GM15510 (cell line): ENCODE data around the gene DPP7.

ENCODE experiments used
- POLR2A ChIP-seq: IDR thresholded peaks from 3 replicates; pipeline ENCODE4 v1.6.1; 2011; ENCODE audit warnings: borderline replicate concordance; ENCODE audit not compliant: insufficient read length; ENCODE audit errors: extremely low read depth

The DPP7 gene

GRCh38 chr9:137108608-137109249 lies 5.8 kb downstream of the DPP7 start:
- TF ChIP-seq POLR2A = no peak

DNA sequence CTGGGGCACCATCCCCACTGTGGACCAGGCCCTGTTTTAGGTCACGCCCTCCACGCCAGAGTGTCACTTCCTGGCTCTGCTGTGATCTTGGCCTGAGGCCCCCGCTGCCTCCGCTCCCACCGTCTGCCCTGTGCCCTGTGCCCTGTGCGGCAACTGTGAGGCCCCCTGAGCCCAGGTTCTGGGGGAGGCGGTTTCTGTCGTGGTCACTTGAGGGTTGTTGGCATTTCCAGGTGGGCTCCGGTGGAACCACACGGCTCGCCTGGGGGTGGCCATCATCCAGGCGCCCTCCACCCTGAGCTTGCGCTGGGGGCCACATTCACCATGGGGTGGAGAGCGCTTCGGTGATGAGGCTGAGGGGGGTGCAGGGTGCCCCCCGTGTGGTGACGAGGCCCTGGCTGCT lies 6.6 kb downstream of the DPP7 start:
- no peak for TF ChIP-seq POLR2A

DNA sequence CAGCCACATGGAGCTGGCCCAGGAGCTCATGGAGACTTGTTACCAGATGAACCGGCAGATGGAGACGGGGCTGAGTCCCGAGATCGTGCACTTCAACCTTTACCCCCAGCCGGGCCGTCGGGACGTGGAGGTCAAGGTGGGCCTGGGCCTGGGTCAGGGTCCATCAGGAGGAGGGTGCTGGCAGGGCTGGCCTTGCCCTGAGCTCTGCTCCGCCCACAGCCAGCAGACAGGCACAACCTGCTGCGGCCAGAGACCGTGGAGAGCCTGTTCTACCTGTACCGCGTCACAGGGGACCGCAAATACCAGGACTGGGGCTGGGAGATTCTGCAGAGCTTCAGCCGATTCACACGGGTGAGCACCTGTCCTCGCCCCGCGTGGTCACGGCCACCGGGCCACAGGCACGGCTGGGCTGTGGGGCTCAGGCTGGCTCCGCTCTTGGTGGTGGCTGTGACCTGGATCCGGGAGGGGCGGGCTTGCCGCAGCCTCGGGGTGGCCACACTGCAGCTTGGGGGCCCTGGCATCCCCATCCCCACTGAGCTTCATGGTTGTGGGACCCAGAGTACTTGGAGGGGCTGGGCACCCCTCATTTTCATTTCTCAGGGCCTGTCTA lies 7.1 kb downstream of the DPP7 start:
- no peak for TF ChIP-seq POLR2A

DNA sequence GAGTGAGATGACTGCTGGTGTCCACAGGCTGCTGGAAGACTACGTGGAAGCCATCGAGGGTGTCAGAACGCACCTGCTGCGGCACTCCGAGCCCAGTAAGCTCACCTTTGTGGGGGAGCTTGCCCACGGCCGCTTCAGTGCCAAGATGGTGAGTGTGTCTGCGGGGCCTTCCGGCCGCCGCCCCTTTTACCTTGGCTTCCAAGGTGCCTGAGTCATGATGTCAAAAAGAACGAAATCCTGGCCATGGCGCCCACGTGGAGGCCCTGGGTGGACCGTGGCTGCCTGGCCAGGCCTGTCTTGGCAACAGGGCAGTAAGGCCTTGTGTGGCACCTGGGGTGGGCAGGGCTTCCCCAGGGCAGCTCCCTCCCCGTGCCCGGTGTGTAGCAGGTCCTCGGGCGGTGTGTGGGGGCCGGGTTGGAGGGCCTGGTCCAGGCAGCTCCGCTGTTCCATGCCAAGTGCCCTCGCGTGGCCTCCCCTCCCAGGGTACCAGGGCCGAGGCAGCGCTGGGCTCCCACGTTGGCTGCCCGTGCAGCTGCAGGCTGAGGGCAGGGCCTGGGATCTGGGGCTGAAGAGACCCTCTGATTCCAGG lies 7.8 kb downstream of the DPP7 start:
- TF ChIP-seq POLR2A = no peak

DNA sequence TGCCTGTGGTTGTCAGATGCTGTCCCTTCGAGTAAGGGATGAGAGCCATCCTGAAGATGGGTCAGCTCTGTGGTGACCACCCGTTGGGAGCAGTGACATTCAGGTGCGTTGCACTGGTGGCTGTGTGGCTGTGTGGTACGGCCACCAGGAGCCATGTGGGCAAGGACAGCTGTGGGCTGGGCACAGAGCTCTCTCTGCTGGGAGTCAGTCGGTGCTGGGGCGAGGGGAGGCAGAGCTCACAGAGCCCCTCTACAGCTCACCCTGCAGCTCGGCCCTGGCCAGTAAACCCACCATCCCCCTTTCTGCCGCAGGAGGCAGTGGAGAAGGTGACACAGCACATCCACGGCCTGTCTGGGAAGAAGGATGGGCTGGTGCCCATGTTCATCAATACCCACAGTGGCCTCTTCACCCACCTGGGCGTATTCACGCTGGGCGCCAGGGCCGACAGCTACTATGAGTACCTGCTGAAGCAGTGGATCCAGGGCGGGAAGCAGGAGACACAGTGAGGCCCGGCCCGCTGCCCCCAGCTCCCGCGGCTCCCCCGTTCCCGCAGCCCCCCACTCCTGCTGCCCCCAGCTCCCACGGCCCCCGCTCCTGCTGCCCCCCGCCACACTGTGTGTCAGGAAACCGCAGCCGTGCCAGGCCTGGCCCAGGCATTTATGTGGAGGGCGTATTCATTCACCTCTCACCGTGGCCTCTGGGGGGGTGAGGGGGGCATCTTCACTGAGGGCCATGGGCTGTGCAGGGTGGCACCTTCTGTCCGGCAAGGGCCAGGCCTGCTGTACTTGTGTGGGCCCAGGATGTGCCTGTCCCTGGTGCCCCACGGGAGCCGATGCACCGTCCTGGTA lies 8.5 kb downstream of the DPP7 start:
- TF ChIP-seq POLR2A = no peak

- no peak for TF ChIP-seq POLR2A
These were observed 11.1 kb downstream of the DPP7 start for GRCh38 chr9:137103206-137103999.

DNA sequence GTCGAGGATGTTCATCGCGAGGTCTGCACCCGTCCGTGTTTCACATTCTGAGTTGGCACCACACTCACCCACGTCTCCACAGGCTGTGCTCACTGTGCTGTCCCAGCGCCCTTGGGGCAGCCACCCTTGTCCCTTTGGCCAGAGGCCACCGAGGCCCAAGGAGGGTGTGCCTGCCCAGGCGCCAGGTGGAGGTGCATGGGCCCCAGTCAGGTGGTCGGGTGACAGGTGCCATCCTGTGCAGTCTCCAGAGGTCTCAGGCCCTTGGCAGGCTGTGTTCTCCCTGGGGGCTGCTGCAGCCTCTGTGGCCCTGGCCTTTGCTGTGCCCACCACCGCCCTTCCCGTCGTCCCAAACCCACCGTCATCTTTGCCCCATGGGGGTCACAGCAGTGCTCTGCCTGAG lies 15.3 kb downstream of the DPP7 start:
- TF ChIP-seq POLR2A = no peak

- TF ChIP-seq POLR2A = no peak
These were observed 16.6 kb downstream of the DPP7 start for GRCh38 chr9:137097761-137098462.

GRCh38 chr9:137096785-137097546 lies 17.6 kb downstream of the DPP7 start:
- no peak for TF ChIP-seq POLR2A

DNA sequence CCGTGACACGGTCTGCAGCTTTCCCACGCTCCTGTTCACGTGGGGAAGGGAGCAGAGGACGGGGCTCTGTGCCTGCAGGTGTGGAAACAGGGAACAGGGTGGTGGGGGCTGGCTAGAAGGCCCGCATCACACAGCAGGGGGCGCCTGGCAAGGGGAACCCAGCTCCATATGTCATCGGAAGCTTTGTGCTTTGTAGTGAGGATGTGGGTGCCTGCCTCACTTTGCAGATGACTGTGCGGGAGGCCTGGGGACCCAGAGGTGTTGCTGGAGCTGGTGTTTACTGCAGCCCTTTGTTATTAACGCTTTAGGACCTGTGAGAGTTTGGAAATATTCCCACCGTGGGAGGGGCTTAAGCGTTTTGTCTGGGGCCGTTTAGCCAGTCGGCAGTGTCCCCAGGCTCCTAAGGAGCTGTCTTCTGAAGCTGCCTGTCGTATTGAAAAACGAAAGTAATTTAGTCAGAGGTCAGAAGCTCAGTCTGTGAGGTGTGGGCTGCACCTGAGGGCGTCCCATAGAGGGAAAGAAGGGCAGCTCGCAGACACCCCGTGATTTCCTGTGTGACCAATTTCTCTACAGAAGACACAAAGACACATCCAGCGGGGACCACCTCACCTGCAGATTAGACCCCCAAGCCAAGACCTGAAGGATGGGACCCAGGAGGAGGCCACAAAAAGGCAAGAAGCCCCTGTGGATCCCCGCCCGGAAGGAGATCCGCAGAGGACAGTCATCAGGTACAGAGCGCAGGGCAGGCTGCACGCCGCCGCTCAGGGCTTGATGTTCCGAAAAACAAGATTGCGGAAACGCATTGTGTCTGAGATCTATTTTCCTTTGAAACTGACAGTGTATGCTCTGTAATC lies 18.6 kb downstream of the DPP7 start:
- TF ChIP-seq POLR2A = peak; percentile 17

- TF ChIP-seq POLR2A = no peak
These were observed 25.1 kb downstream of the DPP7 start for GRCh38 chr9:137089232-137089947.

GRCh38 chr9:137088121-137088520 lies 26.4 kb downstream of the DPP7 start:
- TF ChIP-seq POLR2A = no peak
